Keratinocyte (primary cell): Measurements from ENCODE around the gene TAS2R46. TPM values are rescaled to one million over a fixed set of nuclear protein-coding genes. Genes with fewer than 3 reads are reported as not detected.

ENCODE experiments used
- DNase-seq: peaks from one replicate; pipeline ENCODE4 v3.0.0-alpha.2; 2011; ENCODE audit warnings: low read depth, missing footprints, low spot score
- FAIRE-seq: peaks from 2 replicates; lab custom pipeline; 2011; peaks lifted over from hg19 to GRCh38; lab: Jason Lieb, UNC
- H2AFZ ChIP-seq: 2 replicates; pipeline ENCODE4 v1.6.0; 2012; ENCODE audit warnings: low read length, control low read depth, inconsistent platforms; ENCODE audit not compliant: control insufficient read depth
- H3K27ac ChIP-seq: 2 replicates; pipeline ENCODE4 v1.5.1; 2011; ENCODE audit warnings: low read length; ENCODE audit not compliant: control insufficient read depth, insufficient read depth
- H3K27me3 ChIP-seq: 3 replicates; pipeline ENCODE4 v1.6.0; 2011; ENCODE audit warnings: low read length; ENCODE audit not compliant: control insufficient read depth, insufficient read depth; ENCODE audit errors: extremely low read depth
- H3K36me3 ChIP-seq, 2 experiments: 2 replicates in 1 of 2; 3 replicates in 1 of 2; pipeline ENCODE4 v1.5.1; 2011; ENCODE audit warnings: low read length in 2 of 2, mild to moderate bottlenecking in 1 of 2; ENCODE audit not compliant: control insufficient read depth in 2 of 2, insufficient read depth in 2 of 2; ENCODE audit errors: extremely low read depth in 1 of 2
- H3K4me1 ChIP-seq: 3 replicates; pipeline ENCODE4 v1.5.1; 2011; ENCODE audit warnings: low read length; ENCODE audit not compliant: control insufficient read depth, insufficient read depth; ENCODE audit errors: extremely low read depth
- H3K4me2 ChIP-seq: 3 replicates; pipeline ENCODE4 v1.6.0; 2011; ENCODE audit warnings: low read depth, low read length; ENCODE audit not compliant: control insufficient read depth, insufficient read depth; ENCODE audit errors: extremely low read depth
- H3K4me3 ChIP-seq, 3 experiments: fragments of 200-600 bp in 1 of 3; sonication (generic) in 1 of 3; 2 replicates in 2 of 3; 3 replicates in 1 of 3; pipeline ENCODE4 v1.5.1; 2011 to 2016; ENCODE audit warnings: low read length in 3 of 3, mild to moderate bottlenecking in 3 of 3, control low read depth in 2 of 3, inconsistent platforms in 1 of 3, low read depth in 1 of 3, mixed read lengths in 1 of 3, mixed run types in 1 of 3, moderate library complexity in 1 of 3; ENCODE audit not compliant: control insufficient read depth in 2 of 3, insufficient read depth in 2 of 3; ENCODE audit errors: extremely low read depth in 1 of 3
- H3K79me2 ChIP-seq: 2 replicates; pipeline ENCODE4 v1.6.0; 2012; ENCODE audit warnings: low read length; ENCODE audit not compliant: control insufficient read depth, insufficient read depth
- H3K9ac ChIP-seq: 3 replicates; pipeline ENCODE4 v1.6.0; 2011; ENCODE audit warnings: low read length; ENCODE audit not compliant: control insufficient read depth, insufficient read depth; ENCODE audit errors: extremely low read depth
- H3K9me1 ChIP-seq: 3 replicates; pipeline ENCODE4 v1.6.0; 2011; ENCODE audit warnings: low read length; ENCODE audit not compliant: control insufficient read depth, insufficient read depth; ENCODE audit errors: extremely low read depth
- H3K9me3 ChIP-seq: 2 replicates; pipeline ENCODE4 v1.5.1; 2012; ENCODE audit warnings: low read depth, low read length; ENCODE audit not compliant: control insufficient read depth
- H4K20me1 ChIP-seq: 3 replicates; pipeline ENCODE4 v1.6.0; 2011; ENCODE audit warnings: low read length; ENCODE audit not compliant: control insufficient read depth, insufficient read depth; ENCODE audit errors: extremely low read depth
- EZH2 ChIP-seq: IDR thresholded peaks from one replicate; pipeline ENCODE4 v1.6.1; 2012; ENCODE audit warnings: inconsistent platforms, mild to moderate bottlenecking, low read length, moderate library complexity
- dilution Hi-C: fragments of 300-500 bp; cut with MboI; formaldehyde crosslinking; loops from one replicate; pipeline ENCODE4 v1.7.0; 2020; ENCODE audit warnings: low sequenced_read_pairs; ENCODE audit not compliant: extremely low pct_ligation_motif_present
- polyA plus RNA-seq, 5 experiments: library from polyadenylated mRNA; depleted of rRNA in 3 of 5; stranded (reverse) in 3 of 5; stranded (forward) in 1 of 5; unstranded in 1 of 5; fragments of >200 nt; gene quantifications; 1 replicate in 1 of 5; 2 replicates in 3 of 5; 3 replicates in 1 of 5; pipeline versions ENCODE4 v1.2.1 to v1.2.3, GENCODE V29; 2011 to 2012; ENCODE audit warnings: missing spikeins in 2 of 5, low read depth in 1 of 5, low replicate concordance in 1 of 5
- TF ChIP-seq, protein P1 (sequence below), 3 experiments: IDR thresholded peaks in 1 of 3; conservative IDR thresholded peaks in 1 of 3; optimal IDR thresholded peaks in 1 of 3; 2 replicates in 2 of 3; 3 replicates in 1 of 3; pipeline versions ENCODE3 to v1.5.1; 2011; ENCODE audit warnings: low read length in 3 of 3, mild to moderate bottlenecking in 3 of 3, moderate library complexity in 2 of 3, control low read depth in 1 of 3, inconsistent platforms in 1 of 3; ENCODE audit not compliant: insufficient read depth in 2 of 3; ENCODE audit errors: extremely low read depth in 1 of 3

The TAS2R46 gene
- polyA plus RNA-seq, 1 donor (not counting 4 experiments of a cell fraction or from before 2014, with no cell fraction given), result 0.10 TPM

DNA sequence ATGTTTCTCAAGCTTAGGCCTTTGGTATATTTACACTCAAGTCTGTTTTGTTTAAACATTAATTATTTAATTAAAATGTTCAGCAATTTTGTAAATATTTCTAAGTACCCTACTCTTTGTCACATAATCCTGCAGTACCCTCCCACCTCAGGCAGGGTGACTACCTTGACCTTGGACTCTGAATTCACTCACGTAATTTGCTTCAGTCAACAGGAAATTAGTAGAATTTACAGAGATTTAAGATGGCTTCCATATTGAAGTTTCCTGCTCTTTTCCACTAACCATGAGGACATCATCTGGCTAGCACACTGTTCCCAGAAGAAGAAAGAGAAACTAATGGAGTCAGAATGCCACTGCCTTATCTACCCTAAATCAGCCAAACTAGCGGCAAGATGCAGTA, 38.7 kb downstream of the TAS2R46 start:
- no peaks in the 10 kb centered on the region for H3K9me1 ChIP-seq
- H3K79me2 ChIP-seq, result no peaks in the 10 kb centered on the region
- dilution Hi-C loops, result no loop called here
- no peaks in the 10 kb centered on the region for H3K27me3 ChIP-seq
- DNase-seq (no peak), FAIRE-seq (no peak)
- no peaks in the 10 kb centered on the region for H3K36me3 ChIP-seq
- no peaks in the 10 kb centered on the region for H4K20me1 ChIP-seq
- no peak overlapping the region for H3K4me3 ChIP-seq
- H3K9ac ChIP-seq, result no peak overlapping the region
- H3K27ac ChIP-seq, result no peak overlapping the region
- no peak overlapping the region for H3K4me2 ChIP-seq
- TF ChIP-seq EZH2, result no peak
- TF ChIP-seq, protein P1, sequence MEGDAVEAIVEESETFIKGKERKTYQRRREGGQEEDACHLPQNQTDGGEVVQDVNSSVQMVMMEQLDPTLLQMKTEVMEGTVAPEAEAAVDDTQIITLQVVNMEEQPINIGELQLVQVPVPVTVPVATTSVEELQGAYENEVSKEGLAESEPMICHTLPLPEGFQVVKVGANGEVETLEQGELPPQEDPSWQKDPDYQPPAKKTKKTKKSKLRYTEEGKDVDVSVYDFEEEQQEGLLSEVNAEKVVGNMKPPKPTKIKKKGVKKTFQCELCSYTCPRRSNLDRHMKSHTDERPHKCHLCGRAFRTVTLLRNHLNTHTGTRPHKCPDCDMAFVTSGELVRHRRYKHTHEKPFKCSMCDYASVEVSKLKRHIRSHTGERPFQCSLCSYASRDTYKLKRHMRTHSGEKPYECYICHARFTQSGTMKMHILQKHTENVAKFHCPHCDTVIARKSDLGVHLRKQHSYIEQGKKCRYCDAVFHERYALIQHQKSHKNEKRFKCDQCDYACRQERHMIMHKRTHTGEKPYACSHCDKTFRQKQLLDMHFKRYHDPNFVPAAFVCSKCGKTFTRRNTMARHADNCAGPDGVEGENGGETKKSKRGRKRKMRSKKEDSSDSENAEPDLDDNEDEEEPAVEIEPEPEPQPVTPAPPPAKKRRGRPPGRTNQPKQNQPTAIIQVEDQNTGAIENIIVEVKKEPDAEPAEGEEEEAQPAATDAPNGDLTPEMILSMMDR (optimal IDR thresholded peaks at IDR 0.05 in 1 of 3, IDR thresholded peaks at IDR 0.05 in 1 of 3, conservative IDR thresholded peaks at IDR 0.05 in 1 of 3; ENCODE audit: extremely low read depth in 1 of 3, insufficient read depth in 2 of 3, low read length in 3 of 3), result no peak
- H2AFZ ChIP-seq, result no peak overlapping the region
- no peaks in the 10 kb centered on the region for H3K9me3 ChIP-seq
- H3K4me1 ChIP-seq, result no peaks in the 10 kb centered on the region

DNA sequence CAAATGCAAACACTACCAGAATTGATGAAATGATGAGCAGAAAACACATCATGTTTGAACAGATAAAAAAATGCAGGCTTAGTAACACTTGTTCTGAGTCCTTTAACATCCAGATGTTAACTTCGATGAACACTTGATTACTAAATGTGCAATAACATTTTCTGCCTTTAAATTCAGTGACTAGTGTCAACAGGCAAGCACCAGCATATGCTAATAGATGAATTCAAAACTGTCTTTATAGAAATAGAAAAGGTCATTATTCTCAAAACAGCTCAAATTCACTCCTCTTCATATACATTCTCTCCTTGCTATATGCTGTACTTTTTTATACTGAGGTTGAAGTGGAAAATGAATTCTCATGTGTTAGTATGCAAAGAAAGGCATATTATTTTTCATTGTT, 39.6 kb downstream of the TAS2R46 start, which contains the start of gene TAS2R19:
TAS2R19 (minus strand) TSS at position 101 of the 400 bp plus-strand sequence; CDS start at position 52, 49 bp downstream.
- no peaks in the 10 kb centered on the region for H3K4me1 ChIP-seq
- H3K9ac ChIP-seq, result no peak within 1 kb of the TSS
- no peaks in the 10 kb centered on the region for H4K20me1 ChIP-seq
- no peak for FAIRE-seq
- H2AFZ ChIP-seq, result no peak within 1 kb of the TSS
- no peaks in the 10 kb centered on the region for H3K9me3 ChIP-seq
- no peaks in the 10 kb centered on the region for H3K36me3 ChIP-seq
- dilution Hi-C loops, result no loop called here
- no peak within 1 kb of the TSS for H3K4me3 ChIP-seq
- no peak for DNase-seq
- no peak within 1 kb of the TSS for H3K27ac ChIP-seq
- no peaks in the 10 kb centered on the region for H3K27me3 ChIP-seq
- TF ChIP-seq, protein P1 (optimal IDR thresholded peaks at IDR 0.05 in 1 of 3, IDR thresholded peaks at IDR 0.05 in 1 of 3, conservative IDR thresholded peaks at IDR 0.05 in 1 of 3; ENCODE audit: extremely low read depth in 1 of 3, insufficient read depth in 2 of 3, low read length in 3 of 3), result no peak
- no peak for TF ChIP-seq EZH2
- H3K79me2 ChIP-seq, result no peaks in the 10 kb centered on the region
- H3K9me1 ChIP-seq, result no peaks in the 10 kb centered on the region
- H3K4me2 ChIP-seq, result no peak within 1 kb of the TSS
